Measurements from ENCODE around the gene CAMK1G.

Gene CAMK1G

DNA sequence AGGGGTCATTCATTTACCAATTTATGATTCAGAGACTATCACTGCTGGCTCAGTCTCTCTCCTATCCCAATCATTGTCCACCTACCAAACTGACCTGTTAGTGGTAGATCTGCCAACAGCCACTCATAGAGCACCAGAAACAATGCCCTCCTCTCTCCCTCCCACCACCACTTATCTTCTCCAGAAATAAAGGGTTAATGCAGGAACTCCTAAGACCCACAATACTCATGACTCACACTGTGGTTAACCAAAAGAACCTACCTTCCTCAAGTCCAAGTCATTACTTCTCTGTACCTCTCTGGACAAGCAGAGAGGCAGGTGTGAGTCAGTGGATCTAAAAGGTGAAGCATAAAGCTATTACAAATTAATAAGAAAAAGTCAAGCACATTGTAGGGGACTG is 40.9 kb upstream of the CAMK1G start:
- H3K27me3 ChIP-seq (replicated peaks; ENCODE audit: control insufficient read depth, insufficient read depth, low read length), result no peaks in the 10 kb centered on the region; the same call in 1 of the 2 replicates
- no peak for DNase-seq (ENCODE audit: extremely low read depth, insufficient read length)
- TF ChIP-seq, protein P1, sequence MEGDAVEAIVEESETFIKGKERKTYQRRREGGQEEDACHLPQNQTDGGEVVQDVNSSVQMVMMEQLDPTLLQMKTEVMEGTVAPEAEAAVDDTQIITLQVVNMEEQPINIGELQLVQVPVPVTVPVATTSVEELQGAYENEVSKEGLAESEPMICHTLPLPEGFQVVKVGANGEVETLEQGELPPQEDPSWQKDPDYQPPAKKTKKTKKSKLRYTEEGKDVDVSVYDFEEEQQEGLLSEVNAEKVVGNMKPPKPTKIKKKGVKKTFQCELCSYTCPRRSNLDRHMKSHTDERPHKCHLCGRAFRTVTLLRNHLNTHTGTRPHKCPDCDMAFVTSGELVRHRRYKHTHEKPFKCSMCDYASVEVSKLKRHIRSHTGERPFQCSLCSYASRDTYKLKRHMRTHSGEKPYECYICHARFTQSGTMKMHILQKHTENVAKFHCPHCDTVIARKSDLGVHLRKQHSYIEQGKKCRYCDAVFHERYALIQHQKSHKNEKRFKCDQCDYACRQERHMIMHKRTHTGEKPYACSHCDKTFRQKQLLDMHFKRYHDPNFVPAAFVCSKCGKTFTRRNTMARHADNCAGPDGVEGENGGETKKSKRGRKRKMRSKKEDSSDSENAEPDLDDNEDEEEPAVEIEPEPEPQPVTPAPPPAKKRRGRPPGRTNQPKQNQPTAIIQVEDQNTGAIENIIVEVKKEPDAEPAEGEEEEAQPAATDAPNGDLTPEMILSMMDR (IDR thresholded peaks at IDR 0.05; ENCODE audit: insufficient read depth, low read length, poor library complexity, severe bottlenecking), result no peak

DNA sequence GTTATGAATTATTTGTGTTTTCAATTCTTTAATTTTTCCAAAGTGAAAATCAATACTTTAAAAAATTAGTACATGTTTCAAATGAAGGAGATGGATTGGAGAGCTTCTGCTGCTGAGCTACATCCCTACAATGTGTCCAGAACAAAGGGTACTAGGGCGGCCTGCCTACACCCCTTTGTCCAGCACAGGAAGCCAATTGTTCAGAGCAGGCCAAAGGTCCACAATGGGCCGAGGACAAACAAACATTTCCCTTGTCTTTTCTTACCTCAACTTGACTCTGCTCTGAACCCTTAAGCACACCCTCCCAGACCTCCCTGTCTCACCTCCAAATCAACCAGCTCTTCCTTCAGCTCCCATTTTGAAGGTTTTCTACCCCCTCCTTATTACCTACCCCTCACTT is 39.4 kb upstream of the CAMK1G start:
- Histone ChIP-seq H3K36me3 (ENCODE audit: control insufficient read depth, insufficient read depth, low read length) (no peaks in the 10 kb centered on the region), H3K27me3 (replicated peaks; ENCODE audit: control insufficient read depth, insufficient read depth, low read length) (no peaks in the 10 kb centered on the region; the same call in 1 of the 2 replicates), H3K4me3 (replicated peaks; ENCODE audit: low read depth, low read length) (no peak overlapping the region)
- no peak for DNase-seq (ENCODE audit: extremely low read depth, insufficient read length)
- TF ChIP-seq, protein P1 (IDR thresholded peaks at IDR 0.05; ENCODE audit: insufficient read depth, low read length, poor library complexity, severe bottlenecking), result no peak

More for the DNA sequence above, 40.9 kb upstream of the CAMK1G start:
- Histone ChIP-seq H3K36me3 (ENCODE audit: control insufficient read depth, insufficient read depth, low read length) (no peaks in the 10 kb centered on the region), H3K4me3 (replicated peaks; ENCODE audit: low read depth, low read length) (no peak overlapping the region)

DNA sequence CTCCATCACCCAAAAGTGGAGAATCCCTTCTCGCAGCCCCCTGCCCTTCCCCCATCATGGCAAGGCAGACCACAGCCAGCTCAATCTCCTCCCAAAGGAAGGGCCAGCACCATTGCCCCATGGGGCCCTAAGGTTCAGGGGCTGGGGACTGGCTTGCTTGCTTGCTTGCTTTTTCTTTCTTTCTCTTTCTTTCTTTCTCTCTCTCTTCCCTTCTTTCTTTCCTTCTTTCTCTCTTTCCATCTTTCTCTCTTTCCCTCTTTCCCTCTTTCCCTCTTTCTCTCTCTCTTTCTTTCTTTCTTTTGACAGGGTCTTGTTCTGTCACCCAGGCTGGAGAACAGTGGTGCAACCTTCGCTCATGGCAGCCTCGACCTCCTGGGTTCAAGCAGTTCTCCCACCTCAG is 38.1 kb upstream of the CAMK1G start:
- no peak for DNase-seq (ENCODE audit: extremely low read depth, insufficient read length)
- Histone ChIP-seq H3K27me3 (replicated peaks; ENCODE audit: control insufficient read depth, insufficient read depth, low read length) (no peaks in the 10 kb centered on the region; the same call in 1 of the 2 replicates), H3K4me3 (replicated peaks; ENCODE audit: low read depth, low read length) (no peak overlapping the region), H3K36me3 (ENCODE audit: control insufficient read depth, insufficient read depth, low read length) (no peaks in the 10 kb centered on the region)
- TF ChIP-seq, protein P1 (IDR thresholded peaks at IDR 0.05; ENCODE audit: insufficient read depth, low read length, poor library complexity, severe bottlenecking), result no peak

DNA sequence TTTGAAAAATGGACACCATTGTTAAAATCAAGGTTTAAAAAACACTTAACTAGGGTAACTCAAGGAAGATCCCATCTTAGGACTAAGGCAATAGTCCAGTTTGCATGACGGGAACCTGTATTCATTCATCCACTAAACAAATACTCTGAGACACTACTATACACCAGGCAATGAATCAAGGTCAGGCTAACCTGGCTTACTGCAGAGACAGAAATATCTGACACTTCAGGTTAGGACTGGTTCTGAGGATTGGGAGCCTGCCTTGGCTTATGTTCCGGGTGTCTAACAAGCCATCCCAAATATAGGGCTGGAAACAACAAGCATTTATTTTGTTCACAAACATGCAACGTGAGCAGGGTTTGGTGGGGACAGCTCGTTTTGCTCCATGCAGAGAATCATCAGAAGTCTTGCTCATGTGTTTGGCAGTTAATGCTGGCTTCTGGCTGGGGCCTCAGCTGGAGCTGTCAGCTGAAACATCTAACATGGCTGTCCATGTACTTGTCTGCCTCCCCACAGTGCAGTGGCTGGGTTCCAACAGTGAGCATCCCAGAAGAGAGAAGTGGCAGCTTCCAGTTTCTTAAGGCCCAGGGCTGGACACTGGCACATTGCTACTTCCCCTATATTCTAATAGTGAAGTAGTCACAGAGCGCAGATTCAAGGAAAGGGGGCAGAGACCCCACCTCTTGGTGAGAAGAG is 37.0 kb upstream of the CAMK1G start:
- Histone ChIP-seq H3K36me3 (ENCODE audit: control insufficient read depth, insufficient read depth, low read length) (no peaks in the 10 kb centered on the region), H3K4me3 (replicated peaks; ENCODE audit: low read depth, low read length) (no peak overlapping the region), H3K27me3 (replicated peaks; ENCODE audit: control insufficient read depth, insufficient read depth, low read length) (no peaks in the 10 kb centered on the region; the same call in 1 of the 2 replicates)
- no peak for DNase-seq (ENCODE audit: extremely low read depth, insufficient read length)
- TF ChIP-seq, protein P1 (IDR thresholded peaks at IDR 0.05; ENCODE audit: insufficient read depth, low read length, poor library complexity, severe bottlenecking), result no peak

DNA sequence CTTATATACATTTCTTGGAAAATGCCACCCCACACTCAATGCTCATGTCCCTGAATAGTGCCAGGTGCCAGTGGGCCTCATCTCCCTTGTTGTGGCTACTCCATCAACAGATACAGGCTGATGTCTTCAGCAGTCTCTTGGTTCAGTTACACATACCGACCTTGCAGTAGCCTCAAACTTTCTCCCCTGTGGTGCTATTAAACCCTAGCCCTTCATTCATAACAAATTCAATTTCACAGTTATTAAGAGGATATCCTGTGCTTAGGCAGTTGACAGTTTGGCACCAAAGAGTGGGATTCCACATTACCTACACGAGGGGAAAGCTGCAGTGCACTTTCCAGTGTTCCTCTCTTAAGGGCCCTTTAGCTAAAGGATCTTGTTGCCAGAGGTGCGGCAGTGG is 35.9 kb upstream of the CAMK1G start:
- Histone ChIP-seq H3K4me3 (replicated peaks; ENCODE audit: low read depth, low read length) (no peak overlapping the region), H3K27me3 (replicated peaks; ENCODE audit: control insufficient read depth, insufficient read depth, low read length) (no peaks in the 10 kb centered on the region; the same call in 1 of the 2 replicates), H3K36me3 (ENCODE audit: control insufficient read depth, insufficient read depth, low read length) (no peaks in the 10 kb centered on the region)
- DNase-seq (ENCODE audit: extremely low read depth, insufficient read length), result no peak
- TF ChIP-seq, protein P1 (IDR thresholded peaks at IDR 0.05; ENCODE audit: insufficient read depth, low read length, poor library complexity, severe bottlenecking), result no peak

Measured in GM06990 (cell line).